Measurements from ENCODE around the gene PRCP.
"Not testable (repeated sequence)": the region's sequence is repeated elsewhere in the genome, so short reads cannot be mapped to it uniquely, and the experiment has no call there.

GRCh38 chr11:82922396-82923173 lies 22.4 kb upstream of the PRCP start:
- not testable (repeated sequence) for TF ChIP-seq CTCF, POLR2A (IDR thresholded peaks at IDR 0.05)
